T-helper 22 cell (primary cell): ENCODE data around the gene ARHGAP42.
"Not testable (repeated sequence)": the region's sequence is repeated elsewhere in the genome, so short reads cannot be mapped to it uniquely, and the experiment has no call there.

Source experiments
- DNase-seq: peaks from one replicate; pipeline ENCODE4 v3.0.0-alpha.2; 2020; ENCODE audit warnings: low read depth

The ARHGAP42 gene

GRCh38 chr11:100872951-100873740 is 186.1 kb downstream of the ARHGAP42 start:
- no peak for DNase-seq

- DNase-seq: no peak
Observed at GRCh38 chr11:100874203-100874602, 187.1 kb downstream of the ARHGAP42 start.

GRCh38 chr11:100875521-100875869 is 188.4 kb downstream of the ARHGAP42 start:
- no peak for DNase-seq

- no peak for DNase-seq
Observed at GRCh38 chr11:100876815-100877520, 189.9 kb downstream of the ARHGAP42 start.

GRCh38 chr11:100878474-100878873 is 191.4 kb downstream of the ARHGAP42 start:
- no peak for DNase-seq

- DNase-seq: no peak
Observed at GRCh38 chr11:100882957-100883356, 195.9 kb downstream of the ARHGAP42 start.

- DNase-seq: no peak
Observed at GRCh38 chr11:100883830-100884229, 196.7 kb downstream of the ARHGAP42 start.

- DNase-seq: no peak
Observed at GRCh38 chr11:100887659-100888058, 200.6 kb downstream of the ARHGAP42 start.

- no peak for DNase-seq
Observed at GRCh38 chr11:100888836-100889235, 201.7 kb downstream of the ARHGAP42 start.

- DNase-seq: no peak
Observed at GRCh38 chr11:100889758-100890157, 202.7 kb downstream of the ARHGAP42 start.

GRCh38 chr11:100890789-100891188 is 203.7 kb downstream of the ARHGAP42 start:
- no peak for DNase-seq

GRCh38 chr11:100892886-100893285 is 205.8 kb downstream of the ARHGAP42 start:
- DNase-seq: no peak

- no peak for DNase-seq
Observed at GRCh38 chr11:100895449-100895848, 208.4 kb downstream of the ARHGAP42 start.

GRCh38 chr11:100895976-100896375 is 208.9 kb downstream of the ARHGAP42 start:
- DNase-seq: not testable (repeated sequence)

GRCh38 chr11:100901471-100901870 is 214.4 kb downstream of the ARHGAP42 start:
- not testable (repeated sequence) for DNase-seq

- no peak for DNase-seq
Observed at GRCh38 chr11:100902454-100903141, 215.5 kb downstream of the ARHGAP42 start.

- DNase-seq: no peak
Observed at GRCh38 chr11:100903284-100903683, 216.2 kb downstream of the ARHGAP42 start.

- DNase-seq: no peak
Observed at GRCh38 chr11:100905684-100906083, 218.6 kb downstream of the ARHGAP42 start.

- no peak for DNase-seq
Observed at GRCh38 chr11:100908746-100909145, 221.7 kb downstream of the ARHGAP42 start.

GRCh38 chr11:100910808-100911207 is 223.7 kb downstream of the ARHGAP42 start:
- DNase-seq: no peak

- no peak for DNase-seq
Observed at GRCh38 chr11:100914415-100915110, 227.5 kb downstream of the ARHGAP42 start.
